HG03066 (cell line): ENCODE results near the gene AOPEP.

Experiments used
- ATAC-seq: cut with Tn5 transposase; IDR thresholded peaks from one replicate; pipeline ENCODE4 v1.9.1; 2021; ENCODE audit warnings: low read depth; ENCODE audit not compliant: unreplicated experiment

The AOPEP gene

DNA sequence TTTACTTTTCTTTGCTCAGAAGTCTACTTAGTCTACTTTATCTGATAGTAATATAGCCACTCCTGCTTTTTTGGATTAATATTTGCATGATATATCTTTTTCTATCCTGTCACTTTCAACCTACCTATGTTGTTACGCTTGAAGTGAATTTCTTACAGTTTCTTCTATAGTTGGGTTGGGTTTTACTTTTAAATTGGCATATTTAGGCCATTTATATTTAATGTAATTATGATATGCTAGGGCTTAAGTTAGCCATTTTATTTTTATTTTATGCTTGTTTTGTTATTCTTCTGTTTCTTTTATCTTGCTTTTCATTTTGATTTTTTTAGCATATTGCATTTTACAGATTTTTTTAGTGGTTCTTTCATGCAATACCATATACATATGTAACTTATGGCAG, 164.7 kb downstream of the AOPEP start:
- no peak for ATAC-seq

DNA sequence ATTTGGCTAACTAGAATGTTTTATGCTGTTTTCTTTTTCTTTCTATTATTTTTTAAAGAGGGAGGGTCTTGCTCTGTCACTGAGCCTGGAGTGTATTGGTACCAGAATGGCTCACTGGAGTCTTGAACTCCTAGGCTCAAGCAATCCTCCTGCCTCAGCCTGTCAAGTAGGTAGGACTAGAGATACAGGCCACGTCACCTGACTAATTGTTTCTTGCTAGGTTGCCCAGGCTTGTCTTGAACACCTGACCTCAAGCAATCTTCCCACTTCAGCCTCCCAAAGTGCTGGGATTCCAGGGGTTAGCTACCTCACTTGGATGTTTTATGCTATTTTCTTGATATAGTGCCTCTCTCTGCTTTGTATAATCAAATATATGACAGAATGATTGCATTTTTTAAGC, 166.2 kb downstream of the AOPEP start:
- ATAC-seq: no peak

DNA sequence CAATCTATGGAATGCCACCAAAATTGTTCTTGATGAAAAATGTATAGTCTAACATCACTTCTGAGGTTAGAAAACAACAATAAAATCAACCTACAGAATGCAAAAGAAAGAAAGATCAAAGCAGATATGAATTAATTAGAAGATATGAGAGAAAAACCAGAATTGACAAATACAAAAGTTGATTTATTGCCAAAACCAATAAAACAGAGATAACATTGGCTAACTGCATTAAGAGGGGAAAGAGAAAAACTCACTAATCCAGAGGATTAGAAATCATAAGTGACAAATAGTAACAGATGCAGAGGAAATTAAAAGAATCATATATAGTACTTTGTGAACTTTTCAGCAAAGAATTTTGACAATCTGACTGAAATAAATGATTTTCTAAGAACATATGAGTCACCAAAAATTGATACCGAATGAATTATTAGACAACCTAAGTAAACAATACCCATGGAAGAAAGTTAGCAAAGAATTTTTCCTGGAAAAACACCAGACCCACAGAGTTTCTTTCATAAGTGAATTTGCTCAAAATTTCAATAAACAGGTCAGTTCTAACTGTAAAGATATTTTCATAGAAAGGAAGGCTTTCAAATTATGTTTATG, 167.7 kb downstream of the AOPEP start:
- no peak for ATAC-seq

DNA sequence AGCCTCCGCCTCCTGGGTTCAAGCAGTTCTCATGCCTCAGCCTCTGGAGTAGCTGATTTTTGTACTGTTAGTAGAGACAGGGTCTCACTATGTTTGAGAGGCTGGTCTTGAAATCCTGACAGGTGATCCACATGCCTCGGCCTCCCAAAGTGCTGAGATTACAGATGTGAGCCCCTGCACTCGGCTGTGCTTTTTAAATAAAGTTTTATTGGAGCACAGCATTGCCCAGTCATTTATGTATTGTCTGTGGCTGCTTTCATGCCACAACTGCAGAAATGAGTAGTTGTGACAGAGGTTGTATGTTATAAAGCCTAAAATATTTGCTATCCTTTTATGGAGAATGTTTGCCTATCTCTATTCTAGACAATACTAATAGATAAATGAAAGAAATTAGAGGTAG, 169.2 kb downstream of the AOPEP start:
- ATAC-seq: no peak

DNA sequence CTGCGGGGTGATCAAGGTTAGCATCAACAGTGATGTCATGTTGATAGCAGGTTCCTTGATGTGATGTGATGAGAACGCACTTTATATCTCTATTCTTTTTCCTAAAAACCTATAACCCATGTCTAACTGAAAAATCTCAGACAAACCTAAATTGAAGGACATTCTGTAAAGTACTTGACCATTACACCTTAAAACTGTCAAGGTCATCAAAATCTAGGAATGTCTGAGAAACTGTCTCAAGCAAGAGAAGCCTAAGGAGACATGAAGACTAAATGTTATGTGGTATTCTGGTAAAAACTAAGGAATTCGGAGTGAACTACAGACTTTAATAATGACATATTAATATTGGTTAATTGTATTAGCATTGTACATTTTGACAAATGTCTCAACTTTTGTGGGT, 170.0 kb downstream of the AOPEP start:
- ATAC-seq: no peak

DNA sequence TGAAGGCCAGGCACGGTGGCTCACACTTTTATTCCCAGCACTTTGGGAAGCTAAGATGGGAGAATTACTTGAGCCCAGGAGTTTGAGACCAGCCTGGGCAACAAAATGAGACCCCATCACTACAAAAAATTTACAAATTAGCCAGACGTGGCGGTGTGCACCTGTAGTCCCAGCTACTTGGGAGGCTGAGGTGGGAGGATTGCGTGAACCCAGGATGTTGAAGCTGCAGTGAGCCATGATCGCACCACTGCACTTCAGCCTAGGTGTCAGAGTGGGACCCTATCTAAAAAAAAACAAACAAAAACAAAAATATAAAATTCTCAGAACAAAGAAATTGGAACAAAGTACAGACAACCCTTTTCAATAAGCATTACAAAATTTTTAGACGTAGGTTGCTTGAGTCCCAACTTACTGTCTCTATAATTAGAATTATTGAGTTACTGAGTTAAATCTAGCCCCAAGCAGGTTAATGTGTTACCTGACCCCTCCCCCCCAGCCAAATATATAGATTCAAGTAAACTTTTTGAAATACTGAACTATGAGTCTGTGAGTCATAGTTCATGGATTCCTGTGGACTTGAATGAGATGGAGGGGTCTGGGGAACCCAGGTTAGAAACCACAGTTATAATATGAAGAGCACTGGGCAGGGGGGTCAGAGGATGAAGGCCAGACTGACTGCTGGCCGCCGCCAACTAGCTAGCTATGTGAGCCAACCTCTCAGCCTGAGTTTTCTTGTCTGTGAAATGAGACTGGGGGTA, 173.1 kb downstream of the AOPEP start:
- ATAC-seq: no peak

DNA sequence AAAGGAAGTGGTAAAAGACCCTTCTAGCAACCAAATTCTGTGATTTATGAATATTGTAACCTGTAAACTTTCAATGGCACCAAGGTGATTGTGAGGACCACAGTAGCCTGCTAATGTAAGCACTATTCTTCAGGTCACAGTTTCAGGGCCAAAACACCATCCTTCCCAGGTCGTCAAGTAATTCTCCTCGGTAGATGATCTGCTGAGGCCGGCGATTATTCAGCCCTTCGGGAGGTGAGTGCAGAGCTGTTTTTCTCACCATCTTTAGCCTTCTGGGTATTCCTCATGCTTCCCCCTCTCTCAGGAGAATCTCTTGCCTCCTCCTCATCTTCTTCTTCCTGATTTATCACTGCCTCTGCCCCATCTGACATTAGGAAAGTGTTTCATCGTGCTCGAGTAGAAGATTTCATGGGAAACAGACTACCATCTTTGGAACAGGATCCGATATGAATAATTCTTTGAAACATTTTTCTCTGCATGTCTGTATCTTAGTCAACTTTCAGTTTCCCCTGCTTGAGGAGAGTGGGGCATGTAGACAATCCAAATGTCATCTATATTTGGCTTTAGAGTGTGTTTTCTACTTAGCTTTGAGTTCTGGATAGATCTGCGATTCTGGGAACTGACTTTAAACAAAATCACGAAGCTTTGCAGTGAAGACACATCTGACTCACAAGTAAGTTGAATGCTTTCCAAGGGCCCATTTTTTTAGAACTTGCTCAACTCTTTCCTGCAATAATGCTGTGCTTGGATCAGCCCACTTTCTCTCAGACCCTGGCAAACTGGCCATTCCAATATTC, 173.9 kb downstream of the AOPEP start:
- no peak for ATAC-seq

DNA sequence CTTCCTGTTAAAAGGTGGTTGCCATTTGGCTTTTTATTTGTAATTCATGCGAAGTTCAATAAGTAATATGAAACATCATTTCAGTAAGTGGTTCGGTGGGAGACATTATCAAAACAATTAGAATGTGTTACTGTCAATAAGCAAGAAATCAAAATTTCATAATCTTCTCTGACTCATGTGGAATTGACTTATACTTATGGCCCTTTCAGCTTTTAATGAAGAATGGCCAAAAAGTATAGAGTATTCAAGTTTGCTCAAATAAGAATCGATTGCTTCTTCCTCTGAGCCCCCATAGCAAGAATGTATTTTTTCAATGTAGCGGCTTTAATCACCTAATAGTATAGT, 174.5 kb downstream of the AOPEP start:
- no peak for ATAC-seq

DNA sequence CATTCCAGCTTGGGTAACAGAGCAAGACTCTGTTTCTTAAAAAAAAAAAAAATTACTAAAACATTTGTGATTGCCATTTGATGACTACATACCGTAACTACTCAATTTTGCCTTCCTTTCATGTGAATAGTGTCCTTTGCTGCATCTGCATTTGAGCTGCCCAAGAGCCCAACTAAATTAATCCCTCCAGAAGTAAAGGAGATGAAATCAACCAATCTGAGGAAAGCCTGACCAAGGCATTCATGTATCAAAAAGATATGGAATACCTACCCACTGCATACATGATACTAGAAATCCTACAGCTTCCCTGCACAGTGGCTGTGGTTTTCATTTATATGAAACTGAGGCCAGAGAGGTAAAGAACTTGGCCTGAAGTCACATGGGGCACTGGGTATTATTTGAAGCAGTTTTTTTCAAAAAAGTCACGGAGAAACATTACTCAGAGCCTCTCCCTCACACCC, 177.5 kb downstream of the AOPEP start:
- no peak for ATAC-seq

DNA sequence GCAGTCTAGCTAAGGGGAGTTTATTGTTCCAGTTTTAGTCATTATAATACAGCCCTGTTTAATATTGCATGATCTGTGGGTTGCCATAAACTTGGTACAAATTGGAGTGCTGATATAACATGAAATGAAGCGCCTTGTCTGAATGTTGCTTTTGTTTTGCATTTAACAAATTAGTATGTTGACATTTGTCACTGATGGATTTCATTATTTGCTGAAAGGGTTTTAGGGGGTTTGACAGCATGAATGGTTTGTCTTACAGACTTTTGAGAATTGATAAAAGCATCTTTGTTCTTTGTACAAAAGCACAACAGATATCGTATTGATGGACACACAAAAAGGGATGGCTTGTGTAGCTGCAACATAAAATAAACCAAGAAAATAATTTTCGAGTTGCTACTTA, 178.3 kb downstream of the AOPEP start:
- ATAC-seq: no peak

DNA sequence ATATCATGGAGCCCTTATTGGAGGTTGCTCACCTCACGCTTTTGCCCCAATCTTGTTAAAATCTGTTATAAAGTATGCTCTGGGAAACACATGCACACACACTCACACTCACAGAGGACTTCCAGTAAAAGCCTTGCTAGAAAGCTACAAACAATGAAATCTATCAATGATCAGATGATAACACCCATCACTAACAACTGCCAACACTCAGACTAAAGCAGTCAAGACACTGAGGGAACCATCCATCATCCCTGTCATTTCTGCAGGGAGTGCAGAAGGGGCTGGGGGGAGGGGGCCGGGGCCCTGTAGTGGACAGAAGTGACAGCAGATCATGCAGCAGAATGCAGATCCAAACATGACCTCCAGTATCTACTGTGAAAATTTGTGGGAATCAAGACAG, 179.1 kb downstream of the AOPEP start:
- ATAC-seq: no peak

DNA sequence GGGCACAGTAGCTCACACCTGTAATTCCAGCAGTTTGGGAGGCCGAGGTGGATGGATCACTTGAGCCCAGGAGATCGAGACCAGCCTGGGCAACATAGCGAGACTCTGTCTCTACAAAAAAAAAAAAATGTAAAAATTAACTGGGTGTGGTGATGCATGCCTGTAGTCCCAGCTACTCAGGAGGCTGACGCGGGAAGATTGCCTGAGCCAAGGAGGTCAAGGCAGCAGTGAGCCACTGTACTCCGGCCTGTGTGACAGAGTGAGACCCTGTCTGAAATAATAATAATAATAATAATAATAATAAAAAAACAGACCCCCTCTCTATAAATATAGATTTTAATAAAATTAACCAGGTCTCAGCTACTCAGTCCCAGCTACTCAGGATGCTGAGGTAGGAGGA, 179.7 kb downstream of the AOPEP start:
- ATAC-seq: no peak

DNA sequence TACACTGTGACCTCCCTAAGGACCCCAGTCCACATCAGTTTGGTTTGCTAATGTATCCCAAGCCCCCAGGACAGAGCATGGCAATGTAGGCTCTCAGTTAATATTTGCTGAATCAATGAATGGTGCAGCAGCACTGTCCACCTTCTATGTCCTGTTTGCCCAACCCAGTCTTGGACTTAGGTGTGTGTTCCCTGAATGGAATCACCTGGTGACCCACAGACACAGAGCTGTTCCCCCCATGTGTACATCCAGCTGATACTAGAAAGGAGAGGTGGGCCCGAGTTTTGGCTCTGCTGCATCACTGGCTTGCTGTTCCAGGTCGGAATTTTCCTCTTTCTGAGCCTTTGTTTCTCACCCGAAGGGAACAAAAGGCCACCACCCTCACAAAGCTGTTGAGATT, 180.2 kb downstream of the AOPEP start:
- ATAC-seq: no peak

DNA sequence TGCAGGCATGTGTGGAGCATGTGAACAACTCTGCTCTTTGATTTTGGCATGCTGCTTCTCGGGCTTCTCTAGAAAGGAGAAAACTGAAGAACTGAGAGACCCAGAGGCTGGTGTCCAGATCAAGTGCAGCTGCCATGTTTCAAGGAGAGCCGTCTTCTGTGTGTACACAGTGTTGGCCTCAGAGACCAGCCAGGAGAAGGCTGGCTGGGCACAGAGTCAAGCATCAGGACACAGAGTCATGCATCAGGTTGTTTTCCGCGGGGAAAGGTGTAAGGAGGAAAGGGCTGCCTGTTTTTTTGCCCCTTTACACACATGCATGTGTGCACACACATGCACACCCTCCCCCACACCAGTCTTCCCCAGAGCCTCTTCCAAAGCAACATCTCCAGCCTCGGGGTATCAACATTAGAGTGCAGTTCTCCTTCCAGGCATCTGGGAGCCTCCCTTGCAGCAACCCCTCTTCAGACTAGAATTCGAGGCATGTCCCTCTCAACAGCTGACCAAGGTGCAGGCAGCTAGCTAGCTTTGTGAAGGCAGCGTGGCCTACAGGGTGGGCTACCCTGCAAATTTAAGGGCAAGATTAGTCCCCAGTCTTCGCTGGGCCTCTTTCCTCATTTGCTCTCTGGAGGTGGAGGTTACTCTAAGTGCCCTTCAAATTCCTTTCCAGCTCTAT, 180.9 kb downstream of the AOPEP start:
- no peak for ATAC-seq

DNA sequence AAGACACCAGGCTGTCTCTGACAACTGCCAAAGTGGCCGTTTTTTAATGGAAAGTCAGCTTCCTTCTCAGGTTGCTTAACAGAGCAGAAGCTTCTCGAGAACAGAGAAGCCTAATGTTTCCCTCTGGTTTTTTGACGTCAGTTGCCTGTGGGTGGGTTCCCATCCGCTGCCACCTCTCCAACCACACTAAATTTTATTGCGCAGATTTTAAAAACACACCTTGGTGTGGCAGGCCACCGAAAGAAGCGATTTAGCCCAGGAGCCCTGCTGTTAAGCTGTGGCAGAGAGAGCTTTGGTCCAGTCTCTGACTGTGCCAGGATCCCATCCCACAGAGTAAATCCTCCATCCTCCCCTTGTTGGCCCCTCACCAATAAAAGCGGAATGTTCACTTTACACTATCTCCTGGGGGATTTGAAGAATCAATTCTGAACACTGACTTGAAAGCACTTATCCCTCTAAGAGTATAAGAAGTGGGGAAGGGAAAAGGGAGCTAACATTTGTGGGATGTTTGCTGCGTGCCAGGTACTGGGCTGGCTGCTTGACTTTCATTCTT, 181.6 kb downstream of the AOPEP start:
- no peak for ATAC-seq

DNA sequence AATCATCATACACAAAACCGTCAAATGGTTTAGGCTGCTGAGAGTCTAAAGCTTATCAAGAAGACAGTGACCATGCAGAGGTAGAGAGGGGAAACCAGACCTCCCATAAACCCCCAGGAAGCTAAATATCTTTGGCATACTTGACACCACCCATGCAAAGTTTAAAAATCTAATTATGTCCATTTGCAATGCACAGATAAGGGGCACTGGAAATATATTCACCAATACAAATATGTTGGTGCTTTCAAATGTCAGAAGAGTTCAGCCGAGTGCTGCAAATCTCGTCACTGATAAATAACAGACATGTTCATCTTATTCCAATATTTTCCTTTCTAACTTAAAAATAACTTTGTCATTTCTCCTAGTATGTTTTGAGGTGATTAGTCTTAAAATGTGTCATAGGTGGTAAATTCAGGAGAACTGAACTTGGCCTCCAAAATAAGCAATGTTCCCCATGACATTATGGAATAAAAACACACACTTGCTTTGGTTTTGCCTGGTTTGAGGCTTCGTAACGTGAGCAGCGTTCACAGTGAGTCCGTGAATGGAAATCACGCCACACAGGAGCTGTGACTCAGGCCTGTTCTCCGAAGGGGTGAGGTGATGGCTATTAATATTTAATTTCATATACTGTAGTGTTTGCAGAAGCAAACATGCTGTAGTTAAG, 182.2 kb downstream of the AOPEP start:
- ATAC-seq: no peak

DNA sequence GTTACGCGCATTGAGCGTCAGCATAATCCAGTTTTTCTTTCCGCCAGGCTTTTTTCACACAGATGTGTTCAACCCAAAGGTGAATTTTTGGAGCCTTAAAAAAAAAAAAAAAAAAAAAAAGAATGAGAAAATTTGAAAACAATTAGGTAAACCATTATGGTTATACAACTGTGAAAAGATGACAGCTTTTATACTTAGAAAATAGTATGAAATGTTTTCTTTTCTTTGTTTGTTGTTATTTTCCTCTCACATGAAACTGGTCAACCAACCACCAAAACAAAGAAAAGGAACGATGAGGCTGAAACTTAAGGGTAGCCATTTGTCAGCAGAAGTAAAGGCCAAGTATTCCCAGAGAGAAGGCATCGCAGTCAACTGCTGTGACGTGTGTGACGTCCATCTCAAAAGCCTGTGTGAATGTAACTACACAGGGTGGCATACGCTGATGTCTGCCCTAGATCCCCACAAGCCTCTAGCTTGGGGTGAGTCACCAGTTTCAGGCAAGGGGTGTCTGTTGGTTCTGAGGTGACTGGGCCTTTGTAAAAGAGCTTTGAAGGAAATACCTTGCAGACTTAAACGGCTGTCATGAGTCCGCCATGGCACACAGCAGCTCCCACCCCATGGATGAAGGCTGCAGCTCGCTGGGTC, 182.9 kb downstream of the AOPEP start:
- no peak for ATAC-seq

DNA sequence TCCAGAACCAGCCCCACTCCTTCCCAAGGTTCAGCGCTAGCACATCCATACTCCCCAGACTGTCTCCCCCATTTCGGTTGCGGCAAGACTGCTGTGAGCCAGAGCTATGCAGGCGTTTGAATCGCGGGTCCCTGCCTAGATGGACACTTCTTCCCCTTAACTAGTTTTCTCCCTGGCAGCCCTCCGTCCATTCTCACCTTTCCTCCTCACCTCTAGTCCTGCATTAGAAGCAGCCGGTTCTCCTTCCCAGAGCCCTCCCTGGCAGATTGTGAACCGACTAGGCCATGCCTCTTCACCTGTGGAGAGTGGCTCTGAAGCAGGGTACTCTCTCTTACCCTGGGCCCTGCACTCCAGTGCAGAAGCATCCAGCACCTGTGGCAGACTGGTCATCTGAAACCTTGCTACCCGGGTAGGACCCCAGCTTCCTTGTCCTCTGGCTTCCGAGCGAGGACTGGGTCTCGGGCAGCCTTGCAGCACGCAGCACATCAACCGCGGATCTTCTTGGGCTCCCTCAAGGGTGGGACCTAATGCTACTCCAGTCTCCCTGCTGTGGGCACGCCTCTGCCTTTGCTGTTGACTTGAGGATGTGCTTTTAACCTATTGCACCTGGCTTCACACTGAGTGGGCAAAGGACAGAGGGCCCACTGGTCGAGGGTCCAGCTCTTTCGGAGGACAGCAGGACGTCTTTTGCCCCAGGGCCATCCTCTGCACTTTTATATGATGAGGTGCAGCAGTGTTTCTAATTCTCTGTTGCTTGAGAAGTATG, 183.6 kb downstream of the AOPEP start:
- ATAC-seq: no peak

DNA sequence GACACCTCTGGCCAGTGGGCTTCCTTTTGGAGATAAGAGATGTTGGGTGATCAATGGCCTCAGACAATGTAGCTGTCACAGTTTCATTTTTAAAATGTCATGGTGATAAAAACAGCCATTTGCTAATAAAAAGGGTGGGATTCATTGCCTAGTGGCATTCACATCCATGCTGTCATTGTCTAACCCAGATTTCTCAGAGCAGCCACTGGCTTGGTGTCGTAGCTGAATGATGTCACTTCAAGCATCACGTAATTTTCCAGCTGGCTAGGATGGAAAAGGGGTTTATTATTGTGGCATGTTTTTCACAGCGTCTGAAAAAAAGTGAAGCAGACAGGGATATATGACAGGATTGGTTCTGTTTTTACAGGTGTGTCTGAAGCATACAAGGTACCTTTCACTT, 184.7 kb downstream of the AOPEP start:
- ATAC-seq: no peak
